ENCODE measurements around the gene POLD3. TPM values are rescaled to one million over a fixed set of nuclear protein-coding genes. Genes with fewer than 3 reads are reported as not detected.

Gene POLD3
- total RNA-seq, 1 donor from 2014 or later, result 13.5 TPM

GRCh38 chr11:74670171-74670570, 77.8 kb downstream of the POLD3 start:
- Histone ChIP-seq H3K27ac (no peak overlapping the region), H3K36me3 (no peaks in the 10 kb centered on the region), H3K9me3 (no peaks in the 10 kb centered on the region), H3K4me3 (no peak overlapping the region), H3K27me3 (no peaks in the 10 kb centered on the region), H3K4me1 (peaks cover 18% of the 10 kb centered on the region)
- peak in 1 of 2 donors; percentile 79 for DNase-seq (ENCODE audit: extremely low spot score in 2 of 2)
- intact Hi-C loops (cut with DNase I), result no loop called here
- TF ChIP-seq POLR2A (IDR thresholded peaks at IDR 0.05) (no peak), POLR2AphosphoS5 (IDR thresholded peaks at IDR 0.05; ENCODE audit: insufficient read depth in 1 of 2, low read depth in 1 of 2) (no peak)
- TF ChIP-seq, protein P1, sequence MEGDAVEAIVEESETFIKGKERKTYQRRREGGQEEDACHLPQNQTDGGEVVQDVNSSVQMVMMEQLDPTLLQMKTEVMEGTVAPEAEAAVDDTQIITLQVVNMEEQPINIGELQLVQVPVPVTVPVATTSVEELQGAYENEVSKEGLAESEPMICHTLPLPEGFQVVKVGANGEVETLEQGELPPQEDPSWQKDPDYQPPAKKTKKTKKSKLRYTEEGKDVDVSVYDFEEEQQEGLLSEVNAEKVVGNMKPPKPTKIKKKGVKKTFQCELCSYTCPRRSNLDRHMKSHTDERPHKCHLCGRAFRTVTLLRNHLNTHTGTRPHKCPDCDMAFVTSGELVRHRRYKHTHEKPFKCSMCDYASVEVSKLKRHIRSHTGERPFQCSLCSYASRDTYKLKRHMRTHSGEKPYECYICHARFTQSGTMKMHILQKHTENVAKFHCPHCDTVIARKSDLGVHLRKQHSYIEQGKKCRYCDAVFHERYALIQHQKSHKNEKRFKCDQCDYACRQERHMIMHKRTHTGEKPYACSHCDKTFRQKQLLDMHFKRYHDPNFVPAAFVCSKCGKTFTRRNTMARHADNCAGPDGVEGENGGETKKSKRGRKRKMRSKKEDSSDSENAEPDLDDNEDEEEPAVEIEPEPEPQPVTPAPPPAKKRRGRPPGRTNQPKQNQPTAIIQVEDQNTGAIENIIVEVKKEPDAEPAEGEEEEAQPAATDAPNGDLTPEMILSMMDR (IDR thresholded peaks at IDR 0.05), result no peak

DNA sequence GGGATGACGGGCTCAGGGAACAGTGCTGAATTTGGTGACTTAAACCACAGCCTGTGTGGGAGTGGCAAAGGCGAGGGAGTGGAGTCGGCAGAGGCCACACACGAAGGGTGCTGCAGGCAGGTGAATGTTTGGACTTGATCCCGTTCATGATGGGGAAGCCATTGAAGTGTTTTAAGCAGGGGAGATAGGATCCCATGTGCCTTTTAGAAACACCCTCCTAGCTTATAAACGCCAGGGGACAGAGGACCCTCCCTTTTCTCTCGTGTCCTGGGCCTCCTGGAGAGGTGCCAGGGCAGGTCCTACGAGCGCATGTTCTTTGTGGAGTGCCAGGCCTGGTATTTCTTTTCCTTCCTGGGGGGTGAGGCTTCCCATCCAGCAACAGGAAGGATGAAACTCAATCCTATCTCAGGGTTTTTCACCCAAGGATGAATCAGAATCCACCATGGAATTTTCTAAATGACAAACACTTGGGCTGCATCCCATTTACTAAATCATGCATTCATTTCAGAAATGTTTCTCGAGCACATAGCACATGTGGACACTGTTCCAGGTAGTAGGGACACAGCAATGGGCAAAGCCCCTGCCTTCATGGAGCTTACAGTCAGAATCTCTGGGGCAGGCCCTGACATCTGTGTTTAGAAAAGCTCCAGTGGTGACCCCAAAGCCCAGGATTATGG, 79.3 kb downstream of the POLD3 start:
- TF ChIP-seq POLR2A (IDR thresholded peaks at IDR 0.05) (no peak), POLR2AphosphoS5 (IDR thresholded peaks at IDR 0.05; ENCODE audit: insufficient read depth in 1 of 2, low read depth in 1 of 2) (no peak)
- TF ChIP-seq, protein P1 (IDR thresholded peaks at IDR 0.05), result no peak
- Histone ChIP-seq H3K9me3 (no peaks in the 10 kb centered on the region), H3K27me3 (no peaks in the 10 kb centered on the region), H3K4me3 (no peak overlapping the region), H3K27ac (peak overlapping the region; percentile 82), H3K4me1 (peaks cover 18% of the 10 kb centered on the region), H3K36me3 (no peaks in the 10 kb centered on the region)
- intact Hi-C loops (cut with DNase I), result no loop called here
- no peak for DNase-seq (ENCODE audit: extremely low spot score in 2 of 2)

DNA sequence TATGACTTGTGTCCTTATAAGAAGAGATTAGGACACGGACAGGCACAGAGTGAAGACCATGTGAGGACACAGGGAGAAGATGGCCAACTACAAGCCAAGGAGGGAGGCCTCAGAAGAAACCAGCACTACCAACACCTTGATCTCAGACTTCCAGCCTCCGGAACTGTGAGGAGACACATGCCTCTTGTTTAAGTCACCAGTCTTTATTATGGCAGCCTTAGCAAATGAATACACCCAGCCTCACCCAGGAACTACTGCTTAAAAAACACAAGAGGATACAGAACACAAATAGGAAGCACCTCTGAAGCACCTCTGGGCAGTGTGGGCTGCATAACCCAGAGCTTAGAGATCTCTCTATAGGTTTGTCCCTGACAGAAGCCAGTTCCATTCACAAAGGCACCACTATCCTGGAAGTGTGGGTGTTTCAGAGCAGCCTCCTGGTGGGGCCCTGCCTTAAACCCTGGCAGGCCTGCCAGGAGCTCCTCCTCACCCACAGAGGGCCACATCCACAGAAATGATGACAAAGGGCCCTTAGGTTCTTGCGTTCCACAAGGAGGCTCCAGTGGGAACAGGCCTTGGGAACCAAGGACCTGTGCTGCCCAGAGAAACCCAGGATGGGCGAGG, 80.1 kb downstream of the POLD3 start:
- Histone ChIP-seq H3K4me1 (peaks cover 18% of the 10 kb centered on the region), H3K27ac (peak overlapping the region; percentile 82), H3K4me3 (no peak overlapping the region), H3K27me3 (no peaks in the 10 kb centered on the region), H3K36me3 (no peaks in the 10 kb centered on the region), H3K9me3 (no peaks in the 10 kb centered on the region)
- intact Hi-C loops (cut with DNase I), result no loop called here
- no peak for TF ChIP-seq POLR2AphosphoS5 (IDR thresholded peaks at IDR 0.05; ENCODE audit: insufficient read depth in 1 of 2, low read depth in 1 of 2)
- no peak for TF ChIP-seq POLR2A (IDR thresholded peaks at IDR 0.05)
- TF ChIP-seq, protein P1 (IDR thresholded peaks at IDR 0.05), result no peak
- no peak for DNase-seq (ENCODE audit: extremely low spot score in 2 of 2)

GRCh38 chr11:74672956-74673692, 80.7 kb downstream of the POLD3 start:
- intact Hi-C loops (cut with DNase I), result no loop called here
- Histone ChIP-seq H3K27me3 (no peaks in the 10 kb centered on the region), H3K4me3 (no peak overlapping the region), H3K4me1 (peaks cover 18% of the 10 kb centered on the region), H3K27ac (peak overlapping the region; percentile 82), H3K36me3 (no peaks in the 10 kb centered on the region), H3K9me3 (no peaks in the 10 kb centered on the region)
- peak in 1 of 2 donors; percentile 96 for DNase-seq (ENCODE audit: extremely low spot score in 2 of 2)
- TF ChIP-seq, protein P1 (IDR thresholded peaks at IDR 0.05), result no peak
- TF ChIP-seq POLR2A (IDR thresholded peaks at IDR 0.05) (no peak), POLR2AphosphoS5 (IDR thresholded peaks at IDR 0.05; ENCODE audit: insufficient read depth in 1 of 2, low read depth in 1 of 2) (peak; percentile 75 to 93)
